Tibial nerve (tissue), 4 donors: ENCODE data around the gene EFCAB13.

ENCODE experiments used
- CTCF ChIP-seq, 5 experiments: fragments of 200-600 bp in 3 of 5; fragments of 450-650 bp in 2 of 5; sonication (generic) in 3 of 5; IDR thresholded peaks; one replicate each; pipeline ENCODE4 v1.5.1; 2016 to 2019; ENCODE audit warnings: antibody characterized with exemption in 5 of 5, mild to moderate bottlenecking in 3 of 5, moderate library complexity in 2 of 5
- EP300 ChIP-seq, 2 donors: sonication (generic); formaldehyde crosslinking; IDR thresholded peaks; one replicate each; pipeline ENCODE4 v1.6.1; 2017; ENCODE audit warnings: antibody characterized with exemption in 2 of 2, mild to moderate bottlenecking in 1 of 2

- TF ChIP-seq CTCF (IDR thresholded peaks at IDR 0.05) (no peak), EP300 (IDR thresholded peaks at IDR 0.05) (no peak)
Measured at GRCh38 chr17:47311420-47311819, 12.3 kb upstream of the EFCAB13 start.
